MCF 10A (cell line): ENCODE data around the gene BLOC1S5. TPM values are rescaled to one million over a fixed set of nuclear protein-coding genes. Genes with fewer than 3 reads are reported as not detected.

ENCODE experiments used
- BruUV-seq: library from RNA; stranded (reverse); fragments of 400-500 nt; replicated peaks from 2 replicates; lab custom pipeline; 2021; lab: Mats Ljungman, UMichigan
- CTCF ChIA-PET: fragments of 300-600 bp; sonication (Branson Sonifier 250); formaldehyde crosslinking; extraction: SDS; loops from one replicate; lab custom pipeline; 2021; ENCODE audit warnings: antibody characterized with exemption, inconsistent platforms; lab: Yijun Ruan, JAX
- POLR2A ChIA-PET: fragments of 300-600, 350-650 bp; sonication (Branson Sonifier 250); formaldehyde crosslinking; extraction: SDS; loops from one replicate; lab custom pipeline; 2020; ENCODE audit warnings: antibody characterized with exemption, inconsistent platforms; lab: Yijun Ruan, JAX
- DNase-seq: peaks from one replicate; pipeline ENCODE4 v3.0.0-alpha.2; 2018; ENCODE audit not compliant: unreplicated experiment
- H3K27ac Mint-ChIP-seq: one replicate; pipeline ENCODE4 v1.8.0; 2022; ENCODE audit warnings: mild to moderate bottlenecking, low read depth, mixed read lengths; ENCODE audit not compliant: unreplicated experiment
- H3K27me3 Mint-ChIP-seq: one replicate; pipeline ENCODE4 v1.8.0; 2022; ENCODE audit warnings: mixed read lengths; ENCODE audit not compliant: insufficient read depth, unreplicated experiment
- H3K36me3 Mint-ChIP-seq: one replicate; pipeline ENCODE4 v1.8.0; 2022; ENCODE audit warnings: mild to moderate bottlenecking, moderate library complexity, mixed read lengths; ENCODE audit not compliant: insufficient read depth, unreplicated experiment
- H3K4me1 Mint-ChIP-seq: one replicate; pipeline ENCODE4 v1.8.0; 2022; ENCODE audit warnings: mixed read lengths; ENCODE audit not compliant: insufficient read depth, unreplicated experiment
- H3K4me3 Mint-ChIP-seq: one replicate; pipeline ENCODE4 v1.8.0; 2022; ENCODE audit warnings: mild to moderate bottlenecking, moderate library complexity, mixed read lengths; ENCODE audit not compliant: unreplicated experiment
- H3K9me3 Mint-ChIP-seq: one replicate; pipeline ENCODE4 v1.8.0; 2022; ENCODE audit warnings: mixed read lengths; ENCODE audit not compliant: unreplicated experiment
- CTCF ChIP-seq: fragments of 200-600 bp; IDR thresholded peaks from one replicate; pipeline ENCODE4 v1.8.0; 2022; ENCODE audit warnings: antibody characterized with exemption, mild to moderate bottlenecking; ENCODE audit not compliant: unreplicated experiment
- intact Hi-C: fragments of 100-400 bp; cut with micrococcal nuclease; formaldehyde crosslinking; loops from 2 replicates; pipeline ENCODE4 v1.14.1; 2022
- total RNA-seq: library from RNA; stranded (reverse); gene quantifications from 2 replicates; pipeline ENCODE4 v1.2.3, GENCODE V29; 2022

The BLOC1S5 gene
- total RNA-seq, 1 experiment from 2014 or later, result 7.7 TPM

GRCh38 chr6:7974938-7975763 is 89.0 kb downstream of the BLOC1S5 start:
- no peak for TF ChIP-seq CTCF
- Mint-ChIP-seq H3K4me3 (peak overlapping the region; percentile 63), H3K9me3 (no peaks in the 10 kb centered on the region), H3K36me3 (no peaks in the 10 kb centered on the region), H3K27me3 (no peaks in the 10 kb centered on the region), H3K4me1 (peaks cover 11% of the 10 kb centered on the region), H3K27ac (peak overlapping the region; percentile 44)
- peak; percentile 98 for DNase-seq
- CTCF ChIA-PET, result interaction anchor here (0.6 kb wide), 1 partner anchor 156 kb away, joined by 3 read pairs; no protein-coding TSS in a partner anchor
- intact Hi-C loops, result loop anchor here (1.0 kb wide), 1 partner anchor 65 kb away; the partner anchor contains the start of gene TXNDC5
- POLR2A ChIA-PET, result interaction anchor here (0.7 to 1.6 kb wide), 4 partner anchors 15 to 664 kb away, joined by 3 to 6 read pairs (median 3); no protein-coding TSS in a partner anchor
- BruUV-seq, result no TSS peak

- POLR2A ChIA-PET, result interaction anchor here (0.7 to 1.6 kb wide), 3 partner anchors 14 to 663 kb away, joined by 3 to 6 read pairs (median 3); no protein-coding TSS in a partner anchor
- Mint-ChIP-seq H3K4me1 (peaks cover 11% of the 10 kb centered on the region), H3K4me3 (peak overlapping the region; percentile 63), H3K36me3 (no peaks in the 10 kb centered on the region), H3K9me3 (no peaks in the 10 kb centered on the region), H3K27ac (peak overlapping the region; percentile 44), H3K27me3 (no peaks in the 10 kb centered on the region)
- CTCF ChIA-PET, result no interaction called here
- BruUV-seq, result no TSS peak
- no peak for TF ChIP-seq CTCF
- DNase-seq, result no peak
- intact Hi-C loops, result no loop called here
Measured at GRCh38 chr6:7974565-7974937, 89.6 kb downstream of the BLOC1S5 start.

GRCh38 chr6:7973584-7973983 is 90.6 kb downstream of the BLOC1S5 start:
- H3K9me3 Mint-ChIP-seq, result no peaks in the 10 kb centered on the region
- BruUV-seq, result no TSS peak
- H3K27me3 Mint-ChIP-seq, result no peaks in the 10 kb centered on the region
- H3K27ac Mint-ChIP-seq, result no peak overlapping the region
- ChIA-PET POLR2A (interaction anchor here (1.6 kb wide), 1 partner anchor 57 kb away, joined by 6 read pairs; no protein-coding TSS in a partner anchor), CTCF (interaction anchor here (0.7 kb wide), 3 partner anchors 28 to 271 kb away, joined by 3 read pairs; no protein-coding TSS in a partner anchor)
- no peak for TF ChIP-seq CTCF
- intact Hi-C loops, result no loop called here
- H3K36me3 Mint-ChIP-seq, result no peaks in the 10 kb centered on the region
- DNase-seq, result no peak
- peaks cover 11% of the 10 kb centered on the region for H3K4me1 Mint-ChIP-seq
- no peak overlapping the region for H3K4me3 Mint-ChIP-seq

- no peaks in the 10 kb centered on the region for H3K9me3 Mint-ChIP-seq
- intact Hi-C loops, result no loop called here
- ChIA-PET POLR2A (no interaction called here), CTCF (no interaction called here)
- no peak for DNase-seq
- no peak overlapping the region for H3K4me3 Mint-ChIP-seq
- no peak overlapping the region for H3K27ac Mint-ChIP-seq
- no TSS peak for BruUV-seq
- no peaks in the 10 kb centered on the region for H3K36me3 Mint-ChIP-seq
- H3K27me3 Mint-ChIP-seq, result no peaks in the 10 kb centered on the region
- peaks cover 11% of the 10 kb centered on the region for H3K4me1 Mint-ChIP-seq
- TF ChIP-seq CTCF, result no peak
Measured at GRCh38 chr6:7971499-7971898, 92.7 kb downstream of the BLOC1S5 start.
